GM23338 (cell line): ENCODE measurements around the gene NAE1.

Experiments used
- EZH2 ChIP-seq: fragments of 200-600 bp; sonication (generic); IDR thresholded peaks from one replicate; pipeline ENCODE4 v1.8.0; 2017; ENCODE audit warnings: antibody characterized with exemption, mild to moderate bottlenecking, low read depth; ENCODE audit not compliant: unreplicated experiment
- EZH2phosphoT487 ChIP-seq: fragments of 200-600 bp; sonication (generic); IDR thresholded peaks from one replicate; pipeline ENCODE4 v1.8.1; 2018; ENCODE audit warnings: antibody characterized with exemption; ENCODE audit not compliant: unreplicated experiment
- POLR2AphosphoS5 ChIP-seq: IDR thresholded peaks from 2 replicates; pipeline ENCODE4 v1.6.1; 2016; ENCODE audit warnings: antibody characterized with exemption, low read depth
- ZNF331 ChIP-seq: fragments of 250-450 bp; sonication (Bioruptor Pico); IDR thresholded peaks from 2 replicates; pipeline ENCODE4 v1.5.0; 2020; ENCODE audit warnings: low read depth, mild to moderate bottlenecking, moderate library complexity
- TF ChIP-seq, protein P1 (sequence below), 2 experiments: fragments of 200-600 bp in 1 of 2; sonication (generic) in 1 of 2; conservative IDR thresholded peaks; 2 replicates each; pipeline versions ENCODE4 v1.5.1 to v1.6.1; 2016 to 2017; ENCODE audit warnings: antibody characterized with exemption in 2 of 2, low read depth in 2 of 2, mild to moderate bottlenecking in 2 of 2, moderate library complexity in 1 of 2
- TF ChIP-seq, protein P2 (sequence below): IDR thresholded peaks from one replicate; pipeline ENCODE4 v1.6.1; 2018; ENCODE audit warnings: antibody characterized with exemption; ENCODE audit not compliant: unreplicated experiment

DNA sequence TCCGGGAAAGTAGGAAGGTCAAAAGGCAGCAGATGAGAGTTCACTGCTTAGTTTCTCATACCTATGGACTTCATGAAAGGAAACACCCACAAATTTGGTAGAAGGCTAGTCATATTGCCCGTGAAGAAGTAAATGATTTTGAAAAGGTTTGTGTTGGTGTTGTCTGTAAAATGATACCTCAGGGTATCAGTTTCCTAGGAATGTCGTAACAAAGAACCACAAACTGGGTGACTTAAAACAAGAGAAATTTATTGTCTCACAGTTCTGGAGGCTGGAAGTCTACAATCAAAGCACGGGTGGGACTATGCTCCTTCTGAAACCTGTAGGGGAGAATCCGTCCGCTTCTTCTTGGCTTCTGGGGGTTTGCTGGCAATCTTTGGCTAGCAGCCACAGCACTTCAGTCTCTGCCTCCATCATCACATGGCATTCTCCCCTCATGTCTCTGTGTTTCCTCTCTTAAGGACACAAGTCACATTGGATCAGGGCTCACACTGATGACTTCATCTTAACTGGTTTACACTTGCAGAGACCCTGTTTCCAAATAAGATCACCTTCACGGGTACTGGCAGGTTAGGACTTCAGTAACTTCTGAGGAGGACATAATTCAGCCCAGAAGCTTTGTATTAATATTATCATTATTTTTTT is 2.0 kb upstream of the NAE1 start:
- TF ChIP-seq, protein P1, sequence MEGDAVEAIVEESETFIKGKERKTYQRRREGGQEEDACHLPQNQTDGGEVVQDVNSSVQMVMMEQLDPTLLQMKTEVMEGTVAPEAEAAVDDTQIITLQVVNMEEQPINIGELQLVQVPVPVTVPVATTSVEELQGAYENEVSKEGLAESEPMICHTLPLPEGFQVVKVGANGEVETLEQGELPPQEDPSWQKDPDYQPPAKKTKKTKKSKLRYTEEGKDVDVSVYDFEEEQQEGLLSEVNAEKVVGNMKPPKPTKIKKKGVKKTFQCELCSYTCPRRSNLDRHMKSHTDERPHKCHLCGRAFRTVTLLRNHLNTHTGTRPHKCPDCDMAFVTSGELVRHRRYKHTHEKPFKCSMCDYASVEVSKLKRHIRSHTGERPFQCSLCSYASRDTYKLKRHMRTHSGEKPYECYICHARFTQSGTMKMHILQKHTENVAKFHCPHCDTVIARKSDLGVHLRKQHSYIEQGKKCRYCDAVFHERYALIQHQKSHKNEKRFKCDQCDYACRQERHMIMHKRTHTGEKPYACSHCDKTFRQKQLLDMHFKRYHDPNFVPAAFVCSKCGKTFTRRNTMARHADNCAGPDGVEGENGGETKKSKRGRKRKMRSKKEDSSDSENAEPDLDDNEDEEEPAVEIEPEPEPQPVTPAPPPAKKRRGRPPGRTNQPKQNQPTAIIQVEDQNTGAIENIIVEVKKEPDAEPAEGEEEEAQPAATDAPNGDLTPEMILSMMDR (conservative IDR thresholded peaks at IDR 0.05; ENCODE audit: low read depth in 2 of 2) = no peak
- TF ChIP-seq EZH2phosphoT487 (no peak), ZNF331 (no peak), EZH2 (no peak), POLR2AphosphoS5 (no peak)
- TF ChIP-seq, protein P2, sequence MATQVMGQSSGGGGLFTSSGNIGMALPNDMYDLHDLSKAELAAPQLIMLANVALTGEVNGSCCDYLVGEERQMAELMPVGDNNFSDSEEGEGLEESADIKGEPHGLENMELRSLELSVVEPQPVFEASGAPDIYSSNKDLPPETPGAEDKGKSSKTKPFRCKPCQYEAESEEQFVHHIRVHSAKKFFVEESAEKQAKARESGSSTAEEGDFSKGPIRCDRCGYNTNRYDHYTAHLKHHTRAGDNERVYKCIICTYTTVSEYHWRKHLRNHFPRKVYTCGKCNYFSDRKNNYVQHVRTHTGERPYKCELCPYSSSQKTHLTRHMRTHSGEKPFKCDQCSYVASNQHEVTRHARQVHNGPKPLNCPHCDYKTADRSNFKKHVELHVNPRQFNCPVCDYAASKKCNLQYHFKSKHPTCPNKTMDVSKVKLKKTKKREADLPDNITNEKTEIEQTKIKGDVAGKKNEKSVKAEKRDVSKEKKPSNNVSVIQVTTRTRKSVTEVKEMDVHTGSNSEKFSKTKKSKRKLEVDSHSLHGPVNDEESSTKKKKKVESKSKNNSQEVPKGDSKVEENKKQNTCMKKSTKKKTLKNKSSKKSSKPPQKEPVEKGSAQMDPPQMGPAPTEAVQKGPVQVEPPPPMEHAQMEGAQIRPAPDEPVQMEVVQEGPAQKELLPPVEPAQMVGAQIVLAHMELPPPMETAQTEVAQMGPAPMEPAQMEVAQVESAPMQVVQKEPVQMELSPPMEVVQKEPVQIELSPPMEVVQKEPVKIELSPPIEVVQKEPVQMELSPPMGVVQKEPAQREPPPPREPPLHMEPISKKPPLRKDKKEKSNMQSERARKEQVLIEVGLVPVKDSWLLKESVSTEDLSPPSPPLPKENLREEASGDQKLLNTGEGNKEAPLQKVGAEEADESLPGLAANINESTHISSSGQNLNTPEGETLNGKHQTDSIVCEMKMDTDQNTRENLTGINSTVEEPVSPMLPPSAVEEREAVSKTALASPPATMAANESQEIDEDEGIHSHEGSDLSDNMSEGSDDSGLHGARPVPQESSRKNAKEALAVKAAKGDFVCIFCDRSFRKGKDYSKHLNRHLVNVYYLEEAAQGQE = no peak
